ENCODE measurements around the gene MAPK7. TPM values are rescaled to one million over a fixed set of nuclear protein-coding genes. Genes with fewer than 3 reads are reported as not detected.

Gene MAPK7
- total and polyA plus RNA-seq, 2 experiments from 2014 or later: 21.2 to 28.6 TPM

- 83% methylated on average over 9 of the region's 9 CpGs for WGBS, 2 experiments (ENCODE audit: low coverage in 1 of 2, low lambda C conversion rate in 2 of 2, missing lambda C conversion rate in 2 of 2)
Measured at GRCh38 chr17:19372011-19372370, 6.3 kb upstream of the MAPK7 start.

GRCh38 chr17:19372439-19372838 lies 5.9 kb upstream of the MAPK7 start:
- H3K79me2 ChIP-seq (ENCODE audit: insufficient read depth): peaks cover 10% of the 10 kb centered on the region
- no peak overlapping the region for H3K4me2 ChIP-seq (ENCODE audit: unreplicated experiment)
- no peak overlapping the region for H2AFZ ChIP-seq
- TF ChIP-seq EZH2phosphoT487 (IDR thresholded peaks at IDR 0.05; ENCODE audit: insufficient read depth, low read depth): no peak
- no peak for TF ChIP-seq EZH2 (IDR thresholded peaks at IDR 0.05; ENCODE audit: insufficient read depth, poor library complexity, severe bottlenecking)
- no peaks in the 10 kb centered on the region for H3K9me2 ChIP-seq (ENCODE audit: insufficient read depth)
- no peak overlapping the region for H3K9ac ChIP-seq
- H3F3A ChIP-seq (ENCODE audit: insufficient read depth): peaks cover 25% of the 10 kb centered on the region
- H3K4me3 ChIP-seq: no peak overlapping the region
- no peaks in the 10 kb centered on the region for H3K36me3 ChIP-seq (ENCODE audit: low read depth)
- no peak for DNase-seq
- in situ Hi-C loops (cut with MboI): loop anchor here (25.0 kb wide), 1 partner anchor 290 kb away; no protein-coding TSS in a partner anchor
- no peak overlapping the region for H3K27ac ChIP-seq
- 0 out of 2 replicates have a peak, but pooled peaks cover 4% of the 10 kb centered on the region for H3K4me1 ChIP-seq (ENCODE audit: insufficient read depth)
- no peaks in the 10 kb centered on the region for H3K27me3 ChIP-seq (replicated peaks; ENCODE audit: insufficient read depth)
- WGBS, 2 experiments (ENCODE audit: low coverage in 1 of 2, low lambda C conversion rate in 2 of 2, missing lambda C conversion rate in 2 of 2): 86 to 88% methylated on average over 12 of the region's 12 CpGs
- H3K9me3 ChIP-seq (ENCODE audit: low read depth): no peaks in the 10 kb centered on the region
- no peaks in the 10 kb centered on the region for H4K20me1 ChIP-seq (ENCODE audit: insufficient read depth)

More at GRCh38 chr17:19372011-19372370, 6.3 kb upstream of the MAPK7 start:
- Histone ChIP-seq H3K9ac (no peak overlapping the region), H3K4me3 (no peak overlapping the region), H3F3A (ENCODE audit: insufficient read depth) (peaks cover 20% of the 10 kb centered on the region), H3K36me3 (ENCODE audit: low read depth) (no peaks in the 10 kb centered on the region), H3K79me2 (ENCODE audit: insufficient read depth) (peaks cover 10% of the 10 kb centered on the region), H2AFZ (no peak overlapping the region), H3K27me3 (replicated peaks; ENCODE audit: insufficient read depth) (no peaks in the 10 kb centered on the region), H3K9me2 (ENCODE audit: insufficient read depth) (no peaks in the 10 kb centered on the region), H3K9me3 (ENCODE audit: low read depth) (no peaks in the 10 kb centered on the region), H3K27ac (no peak overlapping the region), H4K20me1 (ENCODE audit: insufficient read depth) (no peaks in the 10 kb centered on the region), H3K4me2 (ENCODE audit: unreplicated experiment) (no peak overlapping the region), H3K4me1 (ENCODE audit: insufficient read depth) (0 out of 2 replicates have a peak, but pooled peaks cover 3% of the 10 kb centered on the region)
- TF ChIP-seq EZH2 (IDR thresholded peaks at IDR 0.05; ENCODE audit: insufficient read depth, poor library complexity, severe bottlenecking) (no peak), EZH2phosphoT487 (IDR thresholded peaks at IDR 0.05; ENCODE audit: insufficient read depth, low read depth) (no peak)
- no peak for DNase-seq
- in situ Hi-C loops (cut with MboI): loop anchor here (25.0 kb wide), 1 partner anchor 290 kb away; no protein-coding TSS in a partner anchor

- H3K79me2 ChIP-seq (ENCODE audit: insufficient read depth): peaks cover 10% of the 10 kb centered on the region
- H4K20me1 ChIP-seq (ENCODE audit: insufficient read depth): no peaks in the 10 kb centered on the region
- H3K9me3 ChIP-seq (ENCODE audit: low read depth): no peaks in the 10 kb centered on the region
- no peak overlapping the region for H3K9ac ChIP-seq
- 77 to 80% methylated on average over 8 of the region's 8 CpGs for WGBS, 2 experiments (ENCODE audit: low coverage in 1 of 2, low lambda C conversion rate in 2 of 2, missing lambda C conversion rate in 2 of 2)
- H3K9me2 ChIP-seq (ENCODE audit: insufficient read depth): no peaks in the 10 kb centered on the region
- no peak overlapping the region for H3K4me3 ChIP-seq
- DNase-seq: no peak
- in situ Hi-C loops (cut with MboI): loop anchor here (25.0 kb wide), 1 partner anchor 289 kb away; no protein-coding TSS in a partner anchor
- 0 out of 2 replicates have a peak, but pooled peaks cover 4% of the 10 kb centered on the region for H3K4me1 ChIP-seq (ENCODE audit: insufficient read depth)
- no peak overlapping the region for H2AFZ ChIP-seq
- H3F3A ChIP-seq (ENCODE audit: insufficient read depth): peaks cover 26% of the 10 kb centered on the region
- no peak overlapping the region for H3K27ac ChIP-seq
- no peaks in the 10 kb centered on the region for H3K27me3 ChIP-seq (replicated peaks; ENCODE audit: insufficient read depth)
- H3K4me2 ChIP-seq (ENCODE audit: unreplicated experiment): no peak overlapping the region
- TF ChIP-seq EZH2 (IDR thresholded peaks at IDR 0.05; ENCODE audit: insufficient read depth, poor library complexity, severe bottlenecking): no peak
- no peak for TF ChIP-seq EZH2phosphoT487 (IDR thresholded peaks at IDR 0.05; ENCODE audit: insufficient read depth, low read depth)
- no peaks in the 10 kb centered on the region for H3K36me3 ChIP-seq (ENCODE audit: low read depth)
Measured at GRCh38 chr17:19372866-19373504, 5.3 kb upstream of the MAPK7 start.

- no peaks in the 10 kb centered on the region for H3K27me3 ChIP-seq (replicated peaks; ENCODE audit: insufficient read depth)
- in situ Hi-C loops (cut with MboI): loop anchor here (25.0 kb wide), 1 partner anchor 288 kb away; no protein-coding TSS in a partner anchor
- H3K9me3 ChIP-seq (ENCODE audit: low read depth): no peaks in the 10 kb centered on the region
- H3K79me2 ChIP-seq (ENCODE audit: insufficient read depth): peaks cover 19% of the 10 kb centered on the region
- H3K9me2 ChIP-seq (ENCODE audit: insufficient read depth): no peaks in the 10 kb centered on the region
- no peak overlapping the region for H3K4me2 ChIP-seq (ENCODE audit: unreplicated experiment)
- no peak overlapping the region for H3K4me3 ChIP-seq
- no peaks in the 10 kb centered on the region for H3K36me3 ChIP-seq (ENCODE audit: low read depth)
- no peaks in the 10 kb centered on the region for H4K20me1 ChIP-seq (ENCODE audit: insufficient read depth)
- no peak overlapping the region for H2AFZ ChIP-seq
- TF ChIP-seq EZH2 (IDR thresholded peaks at IDR 0.05; ENCODE audit: insufficient read depth, poor library complexity, severe bottlenecking) (no peak), EZH2phosphoT487 (IDR thresholded peaks at IDR 0.05; ENCODE audit: insufficient read depth, low read depth) (no peak)
- 75 to 84% methylated on average over 5 of the region's 5 CpGs for WGBS, 2 experiments (ENCODE audit: low coverage in 1 of 2, low lambda C conversion rate in 2 of 2, missing lambda C conversion rate in 2 of 2)
- DNase-seq: peak; percentile 15
- peaks cover 22% of the 10 kb centered on the region for H3F3A ChIP-seq (ENCODE audit: insufficient read depth)
- H3K27ac ChIP-seq: no peak overlapping the region
- 0 out of 2 replicates have a peak, but pooled peaks cover 4% of the 10 kb centered on the region for H3K4me1 ChIP-seq (ENCODE audit: insufficient read depth)
- H3K9ac ChIP-seq: no peak overlapping the region
Measured at GRCh38 chr17:19374136-19374535, 4.2 kb upstream of the MAPK7 start.

Measured in GM23248 (cell line).